HUES6 (cell line): ENCODE results near the gene DENND1A.

Source experiments
- H3K27ac ChIP-seq: 2 replicates; pipeline ENCODE4 v1.7.0; 2013; ENCODE audit warnings: low read depth, mild to moderate bottlenecking, low read length, inconsistent platforms
- H3K27me3 ChIP-seq: 2 replicates; pipeline ENCODE4 v1.6.1; 2013; ENCODE audit warnings: low read length; ENCODE audit not compliant: control insufficient read depth, insufficient read depth
- H3K36me3 ChIP-seq: 2 replicates; pipeline ENCODE4 v1.6.1; 2013; ENCODE audit warnings: low read length; ENCODE audit not compliant: control insufficient read depth, insufficient read depth
- H3K4me1 ChIP-seq: 2 replicates; pipeline ENCODE4 v1.6.1; 2013; ENCODE audit warnings: low read length; ENCODE audit not compliant: control insufficient read depth, insufficient read depth
- H3K4me3 ChIP-seq: 2 replicates; pipeline ENCODE4 v1.5.1; 2013; ENCODE audit warnings: low read depth, low read length
- H3K9ac ChIP-seq: one replicate; pipeline ENCODE4 v1.6.1; 2013; ENCODE audit warnings: mild to moderate bottlenecking, low read length
- H3K9me3 ChIP-seq: 2 replicates; pipeline ENCODE4 v1.6.1; 2013; ENCODE audit warnings: low read depth, low read length; ENCODE audit not compliant: control insufficient read depth, insufficient read depth

DENND1A gene

GRCh38 chr9:123586275-123586674 is 343.7 kb downstream of the DENND1A start:
- H3K9me3 ChIP-seq: peaks cover 18% of the 10 kb centered on the region
- no peak overlapping the region for H3K27ac ChIP-seq
- H3K9ac ChIP-seq: no peak overlapping the region
- H3K4me3 ChIP-seq: no peak overlapping the region
- no peaks in the 10 kb centered on the region; the same call in 1 of the 2 replicates for H3K4me1 ChIP-seq
- H3K36me3 ChIP-seq: 0 out of 2 replicates have a peak, but pooled peaks cover 2% of the 10 kb centered on the region
- no peaks in the 10 kb centered on the region for H3K27me3 ChIP-seq

DNA sequence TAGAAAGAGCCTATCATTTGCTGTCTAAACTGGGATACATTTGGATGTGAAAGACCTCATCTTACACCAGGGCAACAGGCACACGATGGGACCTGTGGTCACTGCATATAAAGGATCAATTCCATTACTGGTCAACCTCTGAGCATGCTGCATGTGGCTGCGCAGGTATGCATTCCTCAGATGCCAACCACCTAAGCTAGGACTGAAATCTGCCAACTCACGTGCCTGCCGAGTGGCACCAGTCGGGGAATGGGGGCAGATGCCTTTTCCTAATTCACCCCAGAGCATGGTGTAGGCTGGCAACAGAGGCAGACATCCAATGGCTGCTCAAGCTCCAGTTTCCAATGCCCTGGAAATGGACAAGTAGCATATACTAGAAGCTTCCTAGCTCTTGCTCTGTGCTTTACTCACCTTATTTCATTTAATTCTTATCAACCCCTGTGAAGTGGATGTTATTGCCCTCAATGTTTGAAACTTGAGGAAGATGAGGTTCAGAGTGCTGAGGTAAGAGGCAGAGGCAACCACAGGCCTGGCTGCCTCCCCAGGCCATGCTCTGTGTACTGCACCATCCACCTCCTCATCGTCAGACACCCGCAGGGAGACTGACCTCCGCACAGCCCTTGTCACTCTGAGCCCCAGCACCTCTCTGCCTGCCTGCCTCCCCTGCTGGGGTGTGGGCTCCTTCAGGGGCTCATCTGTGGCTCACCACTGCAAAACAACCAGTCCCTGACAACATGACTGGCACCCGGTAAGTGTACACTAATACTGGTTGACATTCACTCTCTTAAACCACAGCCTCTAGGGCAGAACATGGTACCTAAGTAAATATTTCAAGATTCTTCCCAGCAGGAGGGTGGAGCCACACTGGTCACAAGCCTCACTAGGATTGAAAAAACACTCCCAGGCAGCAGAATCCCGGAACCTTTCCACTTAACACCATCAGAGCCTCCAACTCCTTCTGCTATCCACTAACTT is 345.4 kb downstream of the DENND1A start:
- H3K4me1 ChIP-seq: no peaks in the 10 kb centered on the region; the same call in 1 of the 2 replicates
- no peak overlapping the region for H3K4me3 ChIP-seq
- H3K9me3 ChIP-seq: peaks cover 18% of the 10 kb centered on the region
- no peaks in the 10 kb centered on the region for H3K27me3 ChIP-seq
- H3K36me3 ChIP-seq: 0 out of 2 replicates have a peak, but pooled peaks cover 2% of the 10 kb centered on the region
- H3K9ac ChIP-seq: no peak overlapping the region
- H3K27ac ChIP-seq: no peak overlapping the region

- no peaks in the 10 kb centered on the region for H3K27me3 ChIP-seq
- no peak overlapping the region for H3K4me3 ChIP-seq
- no peak overlapping the region for H3K9ac ChIP-seq
- no peaks in the 10 kb centered on the region; the same call in 1 of the 2 replicates for H3K4me1 ChIP-seq
- H3K36me3 ChIP-seq: 0 out of 2 replicates have a peak, but pooled peaks cover 2% of the 10 kb centered on the region
- peaks cover 15% of the 10 kb centered on the region for H3K9me3 ChIP-seq
- H3K27ac ChIP-seq: no peak overlapping the region
Measured at GRCh38 chr9:123583646-123584045, 346.3 kb downstream of the DENND1A start.

DNA sequence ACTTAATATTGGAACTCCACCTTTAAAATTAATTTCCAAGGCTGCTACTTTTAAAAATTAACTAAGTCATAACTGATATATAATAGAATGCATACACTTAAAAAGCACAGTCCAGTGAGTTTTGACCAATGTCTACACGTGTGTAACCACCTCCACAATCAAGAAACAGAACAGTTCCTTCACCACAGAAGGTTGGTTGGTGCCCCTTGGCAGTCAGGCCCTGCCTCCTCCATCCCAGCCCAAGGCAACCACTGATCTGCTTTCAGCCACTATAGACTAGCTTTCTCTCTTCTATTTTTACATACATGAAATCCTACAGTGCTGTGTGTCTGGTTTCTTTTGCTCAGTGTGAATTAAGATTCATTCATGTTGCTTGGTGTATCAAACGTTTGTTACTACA is 358.7 kb downstream of the DENND1A start:
- H3K36me3 ChIP-seq: no peaks in the 10 kb centered on the region
- H3K4me1 ChIP-seq: no peaks in the 10 kb centered on the region
- H3K27ac ChIP-seq: no peak overlapping the region
- H3K4me3 ChIP-seq: no peak overlapping the region
- no peaks in the 10 kb centered on the region for H3K27me3 ChIP-seq
- peaks cover 19% of the 10 kb centered on the region for H3K9me3 ChIP-seq
- no peak overlapping the region for H3K9ac ChIP-seq

GRCh38 chr9:123568691-123569688 is 360.9 kb downstream of the DENND1A start:
- H3K4me1 ChIP-seq: no peaks in the 10 kb centered on the region
- H3K9ac ChIP-seq: no peak overlapping the region
- no peaks in the 10 kb centered on the region for H3K27me3 ChIP-seq
- no peaks in the 10 kb centered on the region; the same call in 1 of the 2 replicates for H3K9me3 ChIP-seq
- no peak overlapping the region for H3K27ac ChIP-seq
- H3K4me3 ChIP-seq: no peak overlapping the region
- no peaks in the 10 kb centered on the region for H3K36me3 ChIP-seq

- Histone ChIP-seq H3K36me3 (no peaks in the 10 kb centered on the region), H3K9ac (no peak overlapping the region), H3K4me1 (no peaks in the 10 kb centered on the region)
Measured at GRCh38 chr9:123567013-123567412, 362.9 kb downstream of the DENND1A start.

GRCh38 chr9:123564652-123565051 is 365.3 kb downstream of the DENND1A start:
- Histone ChIP-seq H3K4me1 (peaks cover 13% of the 10 kb centered on the region), H3K36me3 (no peaks in the 10 kb centered on the region), H3K27ac (no peak overlapping the region), H3K4me3 (no peak overlapping the region), H3K9ac (no peak overlapping the region), H3K9me3 (no peaks in the 10 kb centered on the region), H3K27me3 (no peaks in the 10 kb centered on the region)

More at GRCh38 chr9:123567013-123567412, 362.9 kb downstream of the DENND1A start:
- Histone ChIP-seq H3K4me3 (no peak overlapping the region), H3K27ac (no peak overlapping the region), H3K27me3 (no peaks in the 10 kb centered on the region), H3K9me3 (no peaks in the 10 kb centered on the region)

DNA sequence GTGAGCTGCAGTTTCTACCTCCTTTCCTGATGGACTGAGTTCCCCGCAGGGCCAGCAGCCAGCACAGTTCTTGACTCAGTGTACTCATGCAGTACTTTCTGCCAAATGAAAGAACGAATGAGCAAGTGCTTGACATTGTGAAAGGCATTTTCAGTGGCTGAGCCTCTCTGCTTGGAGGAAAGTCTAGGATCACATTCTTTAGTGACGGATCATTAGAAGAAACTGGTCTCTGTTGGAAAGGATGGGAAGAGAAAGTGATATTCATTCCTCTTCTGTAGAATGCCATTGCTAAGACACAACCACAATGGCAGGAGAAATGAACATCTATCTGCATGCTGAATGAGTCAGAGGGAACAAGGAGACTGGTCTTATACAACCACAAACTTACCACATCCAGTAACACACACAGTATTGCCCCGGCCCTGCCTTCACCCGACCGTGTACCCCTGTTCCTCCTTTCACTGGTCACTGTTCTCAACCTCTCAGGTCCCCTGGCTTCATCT is 367.0 kb downstream of the DENND1A start:
- Histone ChIP-seq H3K9me3 (no peaks in the 10 kb centered on the region), H3K27ac (no peak overlapping the region), H3K9ac (no peak overlapping the region), H3K4me1 (peaks cover 13% of the 10 kb centered on the region), H3K27me3 (no peaks in the 10 kb centered on the region), H3K4me3 (no peak overlapping the region), H3K36me3 (no peaks in the 10 kb centered on the region)

DNA sequence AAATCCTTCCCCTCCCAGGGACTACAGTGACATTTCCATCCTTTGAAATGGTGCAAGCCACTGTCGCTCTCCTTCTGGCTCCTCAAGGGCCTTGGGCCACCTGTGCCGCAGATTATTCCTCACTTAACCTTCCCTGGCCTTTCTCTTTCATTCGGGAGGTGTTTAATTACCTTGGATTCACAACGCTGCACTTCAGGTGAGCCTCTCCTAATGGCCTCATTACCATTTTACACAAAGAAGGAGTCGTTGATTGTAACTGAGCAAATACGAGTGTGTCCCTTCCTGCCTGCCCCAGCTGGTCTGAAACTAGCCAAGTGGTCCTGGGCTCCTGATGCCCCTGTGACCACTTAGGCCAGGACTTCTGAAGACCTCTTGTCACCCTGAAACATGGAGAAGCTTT is 368.9 kb downstream of the DENND1A start:
- H3K27ac ChIP-seq: no peak overlapping the region
- peaks cover 6% of the 10 kb centered on the region; the same call in 1 of the 2 replicates for H3K36me3 ChIP-seq
- no peak overlapping the region for H3K4me3 ChIP-seq
- H3K9ac ChIP-seq: no peak overlapping the region
- H3K4me1 ChIP-seq: peaks cover 19% of the 10 kb centered on the region
- H3K27me3 ChIP-seq: no peaks in the 10 kb centered on the region
- H3K9me3 ChIP-seq: no peaks in the 10 kb centered on the region

DNA sequence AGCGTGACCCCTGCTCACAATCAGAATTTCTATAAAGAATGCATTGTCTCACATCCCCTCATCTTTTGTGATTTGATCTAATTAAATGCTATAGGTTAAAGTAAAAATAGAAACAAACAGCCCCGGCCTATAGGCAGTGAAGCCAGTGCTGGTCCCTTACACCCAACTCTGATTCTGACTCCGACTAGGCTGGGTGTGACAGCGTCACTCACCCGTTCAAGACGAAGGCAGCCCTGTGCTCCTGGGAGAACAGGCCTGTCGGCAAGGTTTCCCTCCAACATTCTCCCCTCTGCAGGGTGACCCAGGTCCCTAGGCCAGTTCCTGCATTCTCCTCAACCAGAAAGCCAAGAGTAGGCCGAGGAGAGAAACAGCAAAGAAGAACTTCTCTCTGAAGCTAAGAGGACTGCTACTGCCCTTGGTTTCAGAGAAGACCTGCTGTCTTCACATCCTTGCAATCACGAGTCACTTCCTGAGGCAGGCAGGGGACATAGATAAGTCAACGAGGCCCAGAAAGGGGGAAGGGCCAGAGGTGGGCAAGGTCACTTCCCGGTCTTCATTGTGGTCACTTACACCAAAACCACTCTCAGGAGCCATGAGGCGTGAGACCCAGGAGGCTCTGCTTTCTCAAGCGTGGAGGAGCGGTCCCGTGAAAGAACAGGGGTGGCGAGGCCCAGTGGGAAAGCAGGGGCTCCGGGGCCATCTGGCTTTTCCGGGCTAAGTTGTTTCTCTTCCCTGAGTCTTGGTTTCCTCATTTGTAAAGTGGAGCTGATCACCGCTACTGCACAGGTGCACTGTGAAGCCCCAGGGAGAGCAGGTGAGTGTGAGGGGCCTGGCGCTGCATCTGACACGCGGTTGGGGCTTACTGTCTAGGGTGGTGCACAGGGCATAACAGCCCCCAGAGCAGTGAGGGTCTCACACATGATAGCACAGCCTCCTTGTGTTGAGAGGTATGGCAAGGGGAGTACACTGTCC is 373.2 kb downstream of the DENND1A start:
- Histone ChIP-seq H3K36me3 (peaks cover 6% of the 10 kb centered on the region; the same call in 1 of the 2 replicates), H3K4me3 (no peak overlapping the region), H3K9me3 (no peaks in the 10 kb centered on the region), H3K27ac (no peak overlapping the region), H3K9ac (no peak overlapping the region), H3K4me1 (peaks cover 19% of the 10 kb centered on the region), H3K27me3 (no peaks in the 10 kb centered on the region)
